MCF 10A (cell line): ENCODE measurements around the gene ZFP92. TPM values are rescaled to one million over a fixed set of nuclear protein-coding genes. Genes with fewer than 3 reads are reported as not detected.

Experiments
- BruUV-seq: library from RNA; stranded (reverse); fragments of 400-500 nt; replicated peaks from 2 replicates; lab custom pipeline; 2021; lab: Mats Ljungman, UMichigan
- CTCF ChIA-PET: fragments of 300-600 bp; sonication (Branson Sonifier 250); formaldehyde crosslinking; extraction: SDS; loops from one replicate; lab custom pipeline; 2021; ENCODE audit warnings: antibody characterized with exemption, inconsistent platforms; lab: Yijun Ruan, JAX
- POLR2A ChIA-PET: fragments of 300-600, 350-650 bp; sonication (Branson Sonifier 250); formaldehyde crosslinking; extraction: SDS; loops from one replicate; lab custom pipeline; 2020; ENCODE audit warnings: antibody characterized with exemption, inconsistent platforms; lab: Yijun Ruan, JAX
- DNase-seq: peaks from one replicate; pipeline ENCODE4 v3.0.0-alpha.2; 2018; ENCODE audit not compliant: unreplicated experiment
- H3K27ac Mint-ChIP-seq: one replicate; pipeline ENCODE4 v1.8.0; 2022; ENCODE audit warnings: mild to moderate bottlenecking, low read depth, mixed read lengths; ENCODE audit not compliant: unreplicated experiment
- H3K27me3 Mint-ChIP-seq: one replicate; pipeline ENCODE4 v1.8.0; 2022; ENCODE audit warnings: mixed read lengths; ENCODE audit not compliant: insufficient read depth, unreplicated experiment
- H3K36me3 Mint-ChIP-seq: one replicate; pipeline ENCODE4 v1.8.0; 2022; ENCODE audit warnings: mild to moderate bottlenecking, moderate library complexity, mixed read lengths; ENCODE audit not compliant: insufficient read depth, unreplicated experiment
- H3K4me1 Mint-ChIP-seq: one replicate; pipeline ENCODE4 v1.8.0; 2022; ENCODE audit warnings: mixed read lengths; ENCODE audit not compliant: insufficient read depth, unreplicated experiment
- H3K4me3 Mint-ChIP-seq: one replicate; pipeline ENCODE4 v1.8.0; 2022; ENCODE audit warnings: mild to moderate bottlenecking, moderate library complexity, mixed read lengths; ENCODE audit not compliant: unreplicated experiment
- H3K9me3 Mint-ChIP-seq: one replicate; pipeline ENCODE4 v1.8.0; 2022; ENCODE audit warnings: mixed read lengths; ENCODE audit not compliant: unreplicated experiment
- intact Hi-C: fragments of 100-400 bp; cut with micrococcal nuclease; formaldehyde crosslinking; loops from 2 replicates; pipeline ENCODE4 v1.14.1; 2022
- total RNA-seq: library from RNA; stranded (reverse); gene quantifications from 2 replicates; pipeline ENCODE4 v1.2.3, GENCODE V29; 2022
- TF ChIP-seq, protein P1 (sequence below): fragments of 200-600 bp; IDR thresholded peaks from one replicate; pipeline ENCODE4 v1.8.0; 2022; ENCODE audit warnings: antibody characterized with exemption, mild to moderate bottlenecking; ENCODE audit not compliant: unreplicated experiment

ZFP92 gene
- total RNA-seq, 1 experiment from 2014 or later: not detected

DNA sequence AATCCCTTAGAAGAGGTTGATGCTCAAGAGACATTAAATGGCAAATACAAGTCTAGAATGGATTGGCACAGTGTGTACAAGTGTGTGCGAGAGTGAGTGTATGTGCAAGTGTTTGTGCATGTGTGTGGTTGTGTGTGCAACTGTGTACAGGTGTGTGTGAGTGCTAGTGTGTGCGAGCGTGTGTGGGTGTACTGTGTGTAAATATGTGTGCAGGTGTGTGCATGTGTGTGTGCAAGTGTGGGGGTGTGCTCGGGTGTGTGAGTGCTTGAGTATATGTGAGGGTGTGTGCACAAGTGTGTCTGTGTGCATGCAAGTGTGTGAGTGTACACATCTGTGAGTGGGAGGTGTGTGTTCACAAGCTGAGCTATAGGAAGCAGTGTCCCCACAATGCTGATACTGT, 28.7 kb downstream of the ZFP92 start:
- TF ChIP-seq, protein P1, sequence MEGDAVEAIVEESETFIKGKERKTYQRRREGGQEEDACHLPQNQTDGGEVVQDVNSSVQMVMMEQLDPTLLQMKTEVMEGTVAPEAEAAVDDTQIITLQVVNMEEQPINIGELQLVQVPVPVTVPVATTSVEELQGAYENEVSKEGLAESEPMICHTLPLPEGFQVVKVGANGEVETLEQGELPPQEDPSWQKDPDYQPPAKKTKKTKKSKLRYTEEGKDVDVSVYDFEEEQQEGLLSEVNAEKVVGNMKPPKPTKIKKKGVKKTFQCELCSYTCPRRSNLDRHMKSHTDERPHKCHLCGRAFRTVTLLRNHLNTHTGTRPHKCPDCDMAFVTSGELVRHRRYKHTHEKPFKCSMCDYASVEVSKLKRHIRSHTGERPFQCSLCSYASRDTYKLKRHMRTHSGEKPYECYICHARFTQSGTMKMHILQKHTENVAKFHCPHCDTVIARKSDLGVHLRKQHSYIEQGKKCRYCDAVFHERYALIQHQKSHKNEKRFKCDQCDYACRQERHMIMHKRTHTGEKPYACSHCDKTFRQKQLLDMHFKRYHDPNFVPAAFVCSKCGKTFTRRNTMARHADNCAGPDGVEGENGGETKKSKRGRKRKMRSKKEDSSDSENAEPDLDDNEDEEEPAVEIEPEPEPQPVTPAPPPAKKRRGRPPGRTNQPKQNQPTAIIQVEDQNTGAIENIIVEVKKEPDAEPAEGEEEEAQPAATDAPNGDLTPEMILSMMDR: no peak
- no peaks in the 10 kb centered on the region for H3K27me3 Mint-ChIP-seq
- peaks cover 8% of the 10 kb centered on the region for H3K9me3 Mint-ChIP-seq
- BruUV-seq: no TSS peak
- ChIA-PET POLR2A (no interaction called here), CTCF (no interaction called here)
- H3K4me3 Mint-ChIP-seq: no peak overlapping the region
- intact Hi-C loops: no loop called here
- no peaks in the 10 kb centered on the region for H3K4me1 Mint-ChIP-seq
- no peak overlapping the region for H3K27ac Mint-ChIP-seq
- no peaks in the 10 kb centered on the region for H3K36me3 Mint-ChIP-seq
- DNase-seq: no peak

DNA sequence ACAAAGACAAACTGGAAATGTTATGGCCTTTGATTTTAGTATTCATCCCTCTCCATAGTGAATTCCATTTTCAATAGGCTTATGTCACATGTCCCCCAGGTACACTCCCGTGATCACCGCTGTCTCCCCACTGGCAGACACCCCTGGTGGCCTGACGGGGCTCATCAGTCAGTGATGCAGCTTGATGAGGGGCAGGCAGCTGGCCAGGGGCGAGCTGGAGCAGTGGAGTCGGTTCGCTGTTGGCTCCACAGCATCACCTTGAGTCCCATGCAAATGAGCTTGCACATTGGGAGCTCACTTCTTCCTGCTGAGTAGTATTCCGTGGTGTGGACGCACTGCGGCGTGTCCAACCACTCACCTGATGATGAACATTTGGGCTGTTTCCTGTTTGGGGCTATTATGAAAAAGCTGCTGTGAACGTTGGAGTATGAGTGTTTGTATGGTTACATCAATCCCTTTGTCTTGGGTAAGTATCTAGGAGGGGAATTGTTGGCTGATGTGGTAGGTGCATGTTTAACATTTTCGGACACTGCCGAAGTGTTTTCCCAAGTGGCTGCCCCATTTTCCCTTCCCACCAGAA, 29.4 kb downstream of the ZFP92 start:
- Mint-ChIP-seq H3K36me3 (no peaks in the 10 kb centered on the region), H3K9me3 (peaks cover 8% of the 10 kb centered on the region), H3K27me3 (no peaks in the 10 kb centered on the region), H3K4me3 (no peak overlapping the region), H3K27ac (no peak overlapping the region), H3K4me1 (no peaks in the 10 kb centered on the region)
- intact Hi-C loops: no loop called here
- TF ChIP-seq, protein P1: no peak
- DNase-seq: no peak
- ChIA-PET CTCF (no interaction called here), POLR2A (no interaction called here)
- BruUV-seq: no TSS peak

DNA sequence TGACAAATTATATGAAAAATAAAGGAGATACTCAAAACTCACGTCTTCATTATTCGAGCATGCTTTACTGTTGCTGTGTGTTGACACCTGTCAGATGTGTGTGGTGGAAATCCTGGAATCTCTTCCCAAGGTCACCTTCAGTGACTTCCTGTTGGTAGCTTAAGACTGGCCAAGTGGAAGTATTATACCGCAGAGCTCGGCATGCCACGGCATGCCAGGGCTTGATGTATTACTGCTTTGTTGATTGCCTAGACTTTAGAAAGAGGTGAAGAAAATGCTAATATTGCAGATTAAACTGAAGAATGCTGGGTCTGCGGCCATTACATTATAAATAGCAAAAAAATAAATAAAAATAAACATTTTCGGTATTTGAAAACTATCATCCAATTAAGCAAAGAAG, 30.0 kb downstream of the ZFP92 start:
- DNase-seq: peak; percentile 40
- TF ChIP-seq, protein P1: no peak
- POLR2A ChIA-PET: no interaction called here
- Mint-ChIP-seq H3K27me3 (no peaks in the 10 kb centered on the region), H3K4me3 (no peak overlapping the region), H3K27ac (no peak overlapping the region), H3K4me1 (no peaks in the 10 kb centered on the region), H3K9me3 (peaks cover 8% of the 10 kb centered on the region), H3K36me3 (no peaks in the 10 kb centered on the region)
- CTCF ChIA-PET: interaction anchor here (0.8 kb wide), 1 partner anchor 98 kb away, joined by 4 read pairs; no protein-coding TSS in a partner anchor
- intact Hi-C loops: no loop called here
- no TSS peak for BruUV-seq

DNA sequence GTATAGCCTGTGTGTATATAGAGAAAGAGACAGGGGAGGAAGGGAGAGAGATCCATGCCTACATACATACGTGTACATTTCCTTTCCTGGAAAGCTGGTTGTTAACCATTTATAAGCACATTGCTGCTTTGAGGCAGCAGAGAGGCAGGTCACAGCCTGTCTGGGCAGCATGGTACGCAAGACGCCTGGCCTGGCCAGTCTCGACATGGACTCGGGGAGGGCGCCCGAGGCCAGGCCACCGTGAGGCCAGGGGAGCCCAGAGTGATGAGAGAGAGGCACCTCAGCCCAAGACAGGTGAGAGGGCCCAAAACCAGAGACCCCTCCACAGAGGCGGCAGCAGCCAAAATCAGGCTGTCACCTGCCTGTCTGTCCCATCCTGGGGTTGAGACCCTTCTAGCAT, 30.7 kb downstream of the ZFP92 start:
- no peaks in the 10 kb centered on the region for H3K27me3 Mint-ChIP-seq
- peaks cover 8% of the 10 kb centered on the region for H3K9me3 Mint-ChIP-seq
- TF ChIP-seq, protein P1: no peak
- CTCF ChIA-PET: interaction anchor here (0.7 kb wide), 1 partner anchor 17 kb away, joined by 3 read pairs; no protein-coding TSS in a partner anchor
- intact Hi-C loops: no loop called here
- H3K36me3 Mint-ChIP-seq: no peaks in the 10 kb centered on the region
- POLR2A ChIA-PET: no interaction called here
- no TSS peak for BruUV-seq
- no peak overlapping the region for H3K27ac Mint-ChIP-seq
- H3K4me3 Mint-ChIP-seq: no peak overlapping the region
- no peaks in the 10 kb centered on the region for H3K4me1 Mint-ChIP-seq
- peak; percentile 55 for DNase-seq
